Limb (tissue), 2 donors: Measurements from ENCODE around the gene GTPBP4.
"Not testable (repeated sequence)": the region's sequence is repeated elsewhere in the genome, so short reads cannot be mapped to it uniquely, and the experiment has no call there.

Experiments used
- DNase-seq, 2 donors: peaks; one replicate each; pipeline ENCODE4 v3.0.0-alpha.2; 2016; ENCODE audit errors: extremely low spot score in 2 of 2

GTPBP4 gene

DNA sequence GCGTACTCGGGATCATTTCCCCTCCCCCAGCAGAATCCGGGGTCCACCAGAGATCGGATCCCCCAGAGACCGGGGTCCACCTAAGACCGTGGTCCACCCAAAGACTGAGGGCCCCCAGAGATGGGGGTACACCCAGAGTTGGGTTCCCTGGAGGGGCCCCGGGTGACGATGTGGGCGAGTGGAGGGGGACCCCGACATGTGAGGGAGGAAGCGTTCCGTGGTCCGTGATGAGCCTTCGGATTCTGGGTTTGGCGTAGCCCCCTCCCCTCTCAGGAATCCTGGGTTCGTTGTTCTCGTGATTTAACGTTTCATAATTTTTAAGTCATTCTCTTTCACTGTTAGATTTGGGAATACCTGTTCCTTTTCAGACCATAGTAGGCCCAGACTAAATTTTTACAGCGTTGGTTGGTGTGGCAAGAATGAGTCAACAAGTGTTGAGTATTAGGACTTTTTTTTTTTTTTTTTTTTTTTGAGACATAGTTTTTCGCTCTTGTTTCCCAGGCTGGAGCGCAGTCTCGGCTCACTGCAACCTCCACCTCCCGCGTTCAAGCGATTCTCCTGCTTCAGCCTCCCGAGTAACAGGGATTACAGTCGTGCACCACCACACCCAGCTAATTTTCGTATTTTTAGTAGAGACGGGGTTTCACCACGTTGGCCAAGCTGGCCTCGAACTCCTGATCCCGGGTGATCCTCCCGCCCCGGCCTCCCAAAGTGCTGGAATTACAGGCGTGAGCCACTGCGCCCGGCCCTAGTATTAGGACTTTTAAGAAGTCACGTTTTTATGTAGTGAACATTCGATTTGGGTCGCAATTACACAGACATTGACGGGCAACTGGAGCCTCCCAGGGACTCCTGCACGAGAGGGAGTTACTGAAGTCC lies 672 bp downstream of the GTPBP4 start:
- DNase-seq: no peak

DNA sequence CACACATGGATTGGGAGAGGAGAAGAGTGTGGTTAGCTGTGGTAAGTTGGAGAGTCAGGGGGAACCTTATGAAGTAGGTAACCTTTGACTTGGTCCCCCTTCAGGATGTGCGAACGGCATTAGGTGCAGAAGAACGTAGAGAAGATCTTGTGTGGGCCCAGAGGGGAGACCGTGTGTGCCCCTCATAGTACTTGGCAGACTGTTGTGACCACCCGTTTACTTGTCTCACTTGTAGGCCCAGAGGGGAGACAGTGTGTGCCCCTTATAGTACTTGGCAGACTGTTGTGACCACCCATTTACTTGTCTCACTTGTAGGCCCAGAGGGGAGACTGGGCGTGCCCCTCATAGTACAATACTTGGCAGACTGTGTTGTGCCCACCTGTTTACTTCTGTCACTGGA lies 2.6 kb downstream of the GTPBP4 start:
- DNase-seq: no peak

DNA sequence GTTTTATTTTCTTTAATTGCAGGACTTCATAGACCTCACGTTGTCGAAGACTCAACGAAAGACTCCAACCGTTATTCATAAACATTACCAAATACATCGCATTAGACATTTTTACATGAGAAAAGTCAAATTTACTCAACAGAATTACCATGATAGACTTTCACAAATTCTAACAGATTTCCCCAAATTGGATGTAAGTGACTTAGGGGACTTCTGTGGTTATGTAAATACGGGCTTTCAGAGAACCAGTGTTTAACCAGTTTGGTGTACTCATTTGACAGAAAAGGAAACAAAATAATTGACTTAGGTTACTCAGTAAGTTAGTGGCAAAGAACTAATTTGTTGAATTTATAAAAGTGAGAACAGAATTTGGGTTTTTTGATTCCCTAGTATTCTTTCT lies 4.2 kb downstream of the GTPBP4 start:
- no peak for DNase-seq

DNA sequence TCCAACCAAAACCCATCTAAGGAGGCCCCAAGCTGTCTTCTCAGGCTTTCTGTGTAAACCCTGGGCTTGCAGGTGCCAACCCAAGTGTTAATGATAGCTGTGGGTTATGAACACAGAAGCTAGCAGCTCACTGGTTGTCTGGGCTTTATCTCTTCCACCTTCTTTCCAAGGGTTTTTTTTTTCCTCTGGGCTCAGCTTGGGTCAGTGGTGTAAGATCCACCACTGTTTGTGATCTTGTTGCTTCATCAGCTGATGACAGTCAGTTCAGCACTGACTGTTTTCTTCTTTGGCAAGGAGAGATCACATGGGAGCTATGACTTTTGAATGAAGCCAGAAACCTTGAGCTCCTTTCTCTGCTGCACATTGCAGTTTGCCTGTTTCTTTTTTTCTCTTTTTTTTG lies 4.6 kb downstream of the GTPBP4 start:
- no peak for DNase-seq

DNA sequence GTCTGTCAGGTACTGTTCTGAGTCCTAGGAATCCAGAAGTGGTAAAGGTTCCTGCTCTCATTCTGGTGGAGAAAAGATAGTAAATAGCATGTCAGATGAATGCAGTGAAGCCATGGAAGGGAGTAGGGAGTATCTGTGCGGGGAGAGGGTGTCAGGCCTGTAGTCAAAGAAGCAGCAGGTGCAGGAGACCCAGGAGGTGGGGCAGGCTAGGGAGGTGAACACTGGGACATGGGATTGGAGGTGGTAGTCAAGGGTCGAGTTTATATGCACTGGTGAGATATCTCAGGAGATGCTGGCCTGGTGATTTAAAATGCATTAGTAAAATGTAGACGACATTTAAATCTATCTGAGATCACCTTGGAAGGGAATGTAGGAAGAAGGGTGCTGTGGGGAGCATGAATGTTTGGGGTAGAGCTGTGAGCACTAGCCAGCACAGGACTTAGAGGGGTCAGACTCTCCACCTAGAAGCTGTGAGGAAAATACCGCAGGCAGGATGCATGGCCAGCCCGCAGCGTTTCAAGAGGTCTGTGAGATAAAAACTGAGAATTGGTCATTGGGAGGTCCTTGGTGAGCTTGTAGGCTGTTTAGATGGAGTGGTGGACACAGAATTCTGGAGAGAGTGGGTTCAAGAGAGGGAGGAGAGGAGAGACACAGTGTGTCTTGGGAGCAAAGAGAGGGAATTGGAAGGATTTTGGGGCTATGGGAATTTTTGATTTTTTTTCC lies 6.8 kb downstream of the GTPBP4 start:
- no peak for DNase-seq

DNA sequence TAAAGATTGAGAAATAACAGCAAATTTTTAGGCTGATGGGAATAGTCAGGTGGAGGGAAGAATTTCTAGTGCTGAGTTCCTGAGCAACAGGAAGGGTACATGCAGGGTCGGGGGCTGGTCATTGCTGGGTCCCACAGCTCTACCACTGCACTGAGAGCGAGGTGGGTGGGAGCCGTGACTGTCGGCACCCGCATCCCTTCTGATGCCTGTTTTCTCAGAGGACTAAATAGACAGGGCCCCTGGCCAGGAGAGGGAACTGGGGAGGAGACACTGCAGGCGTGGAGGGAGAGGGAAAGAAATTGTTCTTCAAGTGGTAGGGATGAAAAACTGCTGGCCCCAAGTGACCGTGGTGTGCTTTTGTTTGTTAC lies 7.3 kb downstream of the GTPBP4 start:
- no peak for DNase-seq

DNA sequence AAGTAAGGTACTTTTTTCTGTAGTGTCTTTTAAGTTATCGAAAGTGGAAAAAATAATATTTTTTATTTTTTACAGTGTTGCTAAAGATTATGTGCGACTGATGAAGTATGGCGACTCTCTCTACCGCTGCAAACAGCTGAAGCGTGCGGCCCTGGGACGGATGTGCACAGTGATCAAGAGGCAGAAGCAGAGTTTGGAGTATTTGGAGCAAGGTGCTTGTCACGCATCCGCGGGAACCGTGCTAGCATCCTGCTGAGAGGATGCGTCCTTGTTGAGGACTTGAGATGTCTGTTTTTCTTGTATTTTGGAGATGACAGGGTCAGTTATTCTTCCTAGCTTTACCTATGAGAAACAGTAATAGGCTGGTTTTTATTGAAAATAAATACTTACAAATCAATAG lies 7.8 kb downstream of the GTPBP4 start:
- DNase-seq: no peak

DNA sequence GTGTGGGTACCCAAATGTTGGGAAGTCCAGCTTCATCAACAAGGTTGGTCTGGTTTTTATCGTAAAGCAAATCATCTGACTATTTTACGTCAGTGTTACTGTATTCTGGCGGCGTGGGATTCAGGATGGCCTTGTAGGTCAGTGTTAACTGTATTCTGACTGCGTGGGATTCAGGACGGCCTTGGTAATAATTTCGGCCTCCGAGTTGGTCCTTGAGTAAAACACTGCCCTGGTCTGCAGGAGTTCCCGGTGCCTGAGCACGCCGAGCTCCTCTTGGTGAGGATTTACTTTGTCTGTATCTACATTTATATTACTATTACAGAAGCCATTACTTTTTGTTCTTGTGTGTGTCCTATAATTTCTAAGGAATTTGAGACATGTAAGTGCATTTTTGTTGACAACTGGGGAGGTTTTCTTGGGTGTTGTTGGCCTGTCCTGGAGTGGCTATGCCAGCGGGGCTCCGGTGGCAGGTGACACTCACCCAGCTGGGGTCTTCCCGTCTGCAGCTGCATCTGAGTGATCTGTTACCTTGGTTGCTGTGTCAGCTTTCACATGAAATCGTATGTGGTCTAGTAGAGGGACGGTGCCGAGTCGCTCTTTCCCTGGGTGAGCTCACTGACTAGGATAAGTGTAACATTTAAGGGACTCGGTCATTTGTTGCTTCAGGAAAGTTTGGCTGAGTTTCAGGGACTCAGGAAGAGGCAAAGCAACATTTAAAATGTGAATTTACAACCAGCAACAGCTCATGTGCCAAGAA lies 9.2 kb downstream of the GTPBP4 start:
- no peak for DNase-seq

DNA sequence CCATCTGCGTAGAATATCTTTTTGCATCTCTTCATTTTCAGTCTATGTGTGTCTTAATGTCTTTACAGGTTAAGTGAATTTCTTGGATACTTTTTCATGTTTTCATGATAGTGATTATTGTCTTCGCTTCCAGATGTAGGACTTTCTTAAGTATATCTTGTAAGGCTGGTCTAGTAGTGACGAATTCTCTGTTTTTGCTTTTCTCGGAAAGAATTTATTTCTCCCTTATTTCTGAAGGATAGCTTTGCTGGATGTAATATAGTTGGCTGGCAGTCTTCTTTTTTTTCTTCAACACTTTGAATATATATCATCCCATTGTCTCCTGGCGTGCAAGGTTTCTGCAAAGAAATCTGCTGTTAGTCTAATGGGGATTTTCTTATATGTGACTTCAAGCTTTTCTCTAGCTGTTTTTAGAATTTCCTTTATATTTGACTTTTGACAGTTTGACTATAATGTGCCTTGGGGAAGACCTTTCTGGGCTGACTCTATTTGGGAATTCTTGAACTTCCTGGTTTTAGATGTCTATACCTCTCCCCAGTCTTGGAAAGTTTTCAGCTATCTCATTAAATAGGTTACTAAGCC lies 14.3 kb downstream of the GTPBP4 start:
- DNase-seq: no peak

DNA sequence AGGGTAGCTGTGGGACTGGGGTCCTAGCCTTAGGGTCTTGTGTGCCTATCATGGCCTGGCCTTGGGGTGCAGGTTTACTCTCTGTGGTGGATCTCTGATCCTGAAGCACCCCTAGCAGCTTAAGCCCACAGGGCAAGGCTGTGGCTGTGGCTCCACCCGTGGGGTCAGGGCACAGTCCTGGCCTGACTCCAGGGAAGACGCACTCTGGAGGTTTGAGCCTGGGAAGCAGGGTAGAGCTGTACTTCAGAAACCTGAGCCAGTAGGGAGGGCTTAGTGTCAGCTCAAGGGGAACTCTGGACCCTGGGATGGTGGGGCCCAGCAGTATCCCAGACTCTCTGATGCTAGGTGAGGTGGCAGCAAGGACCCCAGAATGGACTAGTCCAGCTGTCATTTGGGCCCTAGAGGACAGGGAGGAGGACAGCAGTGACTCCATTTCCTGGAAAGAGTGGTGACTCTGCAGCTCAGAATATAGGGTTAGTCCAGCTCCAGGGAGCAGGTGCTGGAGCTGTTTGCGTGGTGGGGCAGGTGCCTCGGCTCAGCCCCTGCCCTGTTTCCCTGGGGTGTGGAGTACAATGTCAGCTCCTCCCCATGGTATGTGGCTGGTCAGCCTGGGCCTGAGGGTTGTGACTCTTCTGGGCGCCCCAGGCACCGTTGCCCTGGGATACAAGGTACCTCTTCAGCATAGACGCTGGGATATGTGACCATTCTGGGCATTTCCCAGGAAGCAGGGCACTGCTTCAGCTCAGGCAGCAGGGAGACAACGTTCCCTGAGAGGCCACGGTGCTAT lies 15.8 kb downstream of the GTPBP4 start:
- DNase-seq: no peak

DNA sequence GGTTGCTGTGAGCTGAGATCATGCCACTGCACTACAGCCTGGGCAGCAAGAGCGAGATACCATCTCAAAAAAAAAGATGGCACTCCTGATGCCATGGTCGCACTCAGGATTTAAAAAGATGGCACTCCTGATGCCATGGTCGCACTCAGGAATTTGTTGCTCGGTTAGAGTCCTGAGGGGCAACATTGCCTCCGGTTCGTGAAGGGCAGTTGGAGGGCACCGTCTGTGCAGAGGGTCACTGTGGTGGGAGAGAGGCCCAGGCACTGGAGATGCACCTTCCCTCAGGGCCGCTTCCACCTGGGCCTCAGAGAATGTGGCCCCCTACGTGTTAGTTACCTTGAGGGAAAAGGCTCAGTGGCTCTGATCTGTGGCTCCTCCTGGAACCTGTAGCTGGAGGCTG lies 18.3 kb downstream of the GTPBP4 start:
- DNase-seq: no peak

DNA sequence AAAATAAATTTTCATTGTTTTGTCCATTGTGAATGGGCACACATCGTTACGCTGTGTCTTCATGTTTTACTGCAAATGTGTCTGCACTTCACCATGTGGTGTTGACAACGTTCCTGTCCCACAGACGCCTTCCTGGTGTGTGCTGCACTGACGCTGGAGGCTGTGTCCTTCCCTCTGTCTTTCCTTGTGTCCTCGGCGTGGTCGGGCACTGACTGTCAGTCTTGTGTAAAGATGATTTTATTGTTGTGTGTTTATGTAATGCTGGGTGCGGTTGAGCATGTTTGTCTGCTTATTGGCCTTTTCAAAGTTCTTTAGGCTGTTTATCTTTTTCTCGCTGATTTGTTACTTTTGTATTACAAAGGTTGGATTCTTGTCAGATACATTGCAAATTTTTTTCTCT lies 19.3 kb downstream of the GTPBP4 start:
- DNase-seq: no peak

DNA sequence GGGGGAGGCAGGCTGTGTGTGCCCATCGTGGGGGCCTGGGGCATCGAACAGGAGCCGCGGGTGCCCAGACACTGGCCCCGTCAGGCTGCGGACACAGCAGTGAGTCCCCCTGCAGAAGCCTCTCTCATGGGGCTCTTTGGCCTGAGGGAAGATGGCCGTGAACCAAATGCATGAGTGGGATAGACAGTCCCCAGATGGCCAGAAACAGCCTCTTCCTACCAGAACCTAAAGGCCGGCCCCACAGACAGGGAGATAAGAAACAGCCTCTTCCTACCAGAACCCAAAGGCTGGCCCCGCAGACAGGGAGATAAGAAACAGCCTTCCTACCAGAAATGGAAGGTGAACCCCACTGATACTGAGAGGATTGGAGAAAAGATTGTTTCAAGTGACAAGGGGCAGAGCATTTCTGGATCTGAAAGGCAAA lies 20.8 kb downstream of the GTPBP4 start:
- no peak for DNase-seq

DNA sequence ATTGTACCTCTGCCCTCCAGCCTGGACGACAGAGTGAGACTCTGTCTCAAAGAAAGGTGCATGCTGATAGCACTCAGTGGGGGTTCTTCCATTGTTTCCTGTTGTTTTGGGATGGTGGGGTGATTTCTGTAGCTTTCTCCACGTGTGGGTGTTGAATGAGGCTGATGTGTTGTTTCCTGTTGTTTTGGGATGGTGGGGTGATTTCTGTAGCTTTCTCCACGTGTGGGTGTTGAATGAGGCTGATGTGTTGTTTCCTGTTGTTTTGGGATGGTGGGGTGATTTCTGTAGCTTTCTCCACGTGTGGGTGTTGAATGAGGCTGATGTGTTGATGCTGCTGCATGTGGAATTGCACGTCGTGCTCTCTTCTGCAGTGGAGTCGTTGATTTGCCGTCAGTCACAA lies 21.7 kb downstream of the GTPBP4 start:
- DNase-seq: not testable (repeated sequence)

DNA sequence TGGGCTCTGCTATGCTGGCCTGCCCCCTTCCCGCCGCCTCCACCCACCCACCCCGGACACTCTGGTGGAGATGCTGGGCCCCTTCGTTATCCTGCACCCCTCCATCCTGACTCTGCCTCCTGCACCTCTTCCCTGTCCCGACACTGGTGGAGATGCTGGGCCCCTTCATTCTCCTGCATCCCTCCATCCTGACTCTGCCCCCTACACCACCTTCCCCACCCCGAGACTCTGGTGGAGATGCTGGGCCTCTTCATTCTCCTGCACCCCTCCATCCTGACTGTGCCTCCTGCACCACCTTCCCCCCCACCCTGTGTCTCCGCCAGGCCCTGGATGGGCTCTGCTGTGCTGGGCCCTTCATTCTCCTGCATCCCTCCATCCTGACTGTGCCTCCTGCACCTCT lies 22.5 kb downstream of the GTPBP4 start:
- DNase-seq: no peak

DNA sequence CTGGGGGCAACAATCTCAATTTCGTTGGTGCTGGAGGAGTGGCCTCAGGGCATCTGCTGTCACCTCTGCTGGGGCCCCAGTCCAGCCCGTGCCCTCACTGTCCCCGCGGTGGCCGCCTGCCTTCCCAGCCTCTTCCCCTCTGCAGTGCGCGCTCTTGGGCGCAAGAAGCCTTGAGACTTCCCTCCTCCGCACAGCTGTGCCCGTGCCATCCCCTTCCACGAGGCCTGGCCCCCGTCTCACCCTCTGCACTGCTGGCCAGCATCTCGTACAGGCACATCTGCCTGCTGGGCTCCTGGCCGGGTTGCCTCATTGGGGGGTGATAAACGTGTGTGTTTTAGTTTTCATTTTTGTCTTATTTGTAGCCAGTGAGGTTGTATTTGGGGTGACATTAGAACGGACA lies 23.5 kb downstream of the GTPBP4 start:
- no peak for DNase-seq

DNA sequence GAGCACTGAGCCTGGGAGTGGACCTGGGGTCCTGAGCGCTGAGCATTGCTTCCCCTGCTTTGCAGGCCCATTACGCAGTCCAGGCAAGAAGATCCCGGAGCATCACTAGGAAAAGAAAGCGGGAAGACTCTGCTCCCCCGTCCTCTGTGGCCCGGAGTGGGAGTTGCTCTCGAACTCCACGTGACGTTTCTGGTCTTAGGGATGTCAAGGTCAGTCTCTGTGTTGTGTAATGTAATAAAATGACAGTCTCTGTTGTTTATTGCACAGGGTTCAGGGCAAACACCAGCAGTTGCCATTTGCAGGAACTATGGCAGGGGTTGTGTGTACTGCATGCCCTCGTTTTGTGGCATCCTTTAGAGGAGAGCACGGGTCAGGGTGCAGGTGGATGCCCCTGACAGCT lies 27.5 kb downstream of the GTPBP4 start:
- no peak for DNase-seq

DNA sequence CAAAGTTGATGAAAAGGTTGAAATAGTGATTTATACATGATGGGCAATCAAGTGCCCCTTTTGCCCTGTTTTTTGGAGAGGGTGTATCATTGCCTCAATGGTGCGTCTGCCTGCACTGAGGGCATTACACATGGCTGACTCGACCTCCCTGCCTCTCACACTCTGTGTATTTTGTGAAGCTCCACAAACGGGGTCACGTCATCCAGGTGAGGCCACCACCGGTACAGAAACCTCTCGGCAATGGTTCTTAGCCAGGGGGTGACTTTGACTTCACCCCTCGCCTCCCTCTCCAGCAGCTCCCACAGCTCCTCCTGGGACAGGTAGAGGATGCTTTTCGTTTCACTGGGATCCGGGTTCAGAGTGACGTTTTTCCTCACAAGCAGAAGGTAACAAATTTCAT lies 31.1 kb downstream of the GTPBP4 start:
- DNase-seq: no peak

DNA sequence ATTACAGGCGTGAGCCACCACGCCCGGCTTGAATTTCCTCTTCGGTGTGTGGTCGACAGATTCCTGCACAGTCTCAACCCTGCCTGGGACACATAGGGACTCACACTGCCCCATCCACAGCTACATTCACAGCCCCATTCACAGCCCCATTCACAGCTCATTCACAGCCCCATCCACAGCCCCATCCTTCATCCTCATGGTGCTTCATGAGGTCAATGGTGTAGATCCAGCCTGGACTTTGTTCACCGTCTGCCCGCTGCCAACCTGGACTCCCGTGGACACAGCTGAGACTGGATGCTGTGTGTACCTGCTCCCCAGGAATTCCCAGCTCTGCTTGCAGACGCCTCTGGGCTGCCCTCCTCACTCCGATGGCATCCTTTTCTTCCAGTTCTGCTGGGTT lies 32.2 kb downstream of the GTPBP4 start:
- DNase-seq: no peak

DNA sequence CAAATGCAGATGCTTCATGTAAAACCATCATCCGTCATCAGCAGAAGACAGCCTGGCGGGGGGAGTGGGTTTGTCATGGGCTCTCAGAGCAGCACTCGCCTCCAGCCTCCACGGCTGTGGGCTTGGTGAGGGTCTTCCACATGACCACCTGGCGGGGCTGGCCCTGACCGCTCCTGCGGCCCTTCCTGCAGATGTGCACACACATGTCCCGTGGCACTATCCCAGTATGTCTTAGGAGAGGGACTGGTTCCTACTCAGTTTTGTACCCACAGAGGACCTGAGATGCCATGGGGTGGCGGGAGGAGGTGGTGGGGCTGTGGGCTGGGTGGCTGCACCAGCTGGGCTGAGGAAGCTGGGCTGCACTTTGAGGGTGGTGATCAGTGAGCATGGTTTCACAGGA lies 32.7 kb downstream of the GTPBP4 start:
- no peak for DNase-seq

DNA sequence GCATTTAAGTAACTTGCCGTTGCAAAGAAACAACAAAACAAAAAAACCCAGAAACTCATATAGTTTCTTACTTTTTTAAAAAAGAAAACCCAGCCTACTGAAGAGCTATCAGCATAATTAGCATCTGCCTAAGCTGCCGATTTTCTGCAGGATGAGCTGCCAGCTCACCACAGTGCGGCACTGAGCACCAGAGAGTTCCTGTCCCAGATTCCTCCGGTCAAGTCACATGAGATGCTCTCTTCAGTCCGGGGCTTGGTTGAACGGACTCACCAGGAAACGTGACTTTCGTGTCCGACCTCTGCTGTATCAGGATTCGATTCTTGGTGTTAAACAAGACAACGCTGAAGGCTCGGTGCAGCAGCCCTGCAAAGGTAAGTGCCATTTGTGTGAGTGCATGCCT lies 34.2 kb downstream of the GTPBP4 start:
- no peak for DNase-seq
